HepG2 (cell line): ENCODE data around the gene SRC. TPM values are rescaled to one million over a fixed set of nuclear protein-coding genes. Genes with fewer than 3 reads are reported as not detected.

Source experiments
- ATAC-seq: fragments of 200-7000 bp; cut with Tn5 transposase; 3 replicates; pipeline ENCODE4 v1.9.1; 2020; ENCODE audit warnings: mild to moderate bottlenecking, moderate library complexity
- BruUV-seq: library from RNA; stranded (reverse); fragments of 400-500 nt; replicated peaks from 2 replicates; lab custom pipeline; 2021; lab: Mats Ljungman, UMichigan
- CTCF ChIA-PET: fragments of 300-600 bp; formaldehyde crosslinking; extraction: SDS; loops from one replicate; lab custom pipeline; 2021; ENCODE audit warnings: low total read pairs, inconsistent platforms, low intra/inter-chr PET ratio; lab: Yijun Ruan, JAX
- POLR2A ChIA-PET: fragments of 350-600 bp; sonication (Branson Sonifier 250); formaldehyde crosslinking; loops from one replicate; lab custom pipeline; 2020; ENCODE audit warnings: antibody characterized with exemption, inconsistent platforms; lab: Yijun Ruan, JAX
- DNase-seq: peaks from one replicate; pipeline ENCODE4 v3.0.0-alpha.2; 2015; ENCODE audit warnings: low spot score
- FAIRE-seq: peaks from 3 replicates; lab custom pipeline; 2011; peaks lifted over from hg19 to GRCh38; lab: Jason Lieb, UNC
- H2AFZ ChIP-seq: one replicate; pipeline ENCODE4 v1.6.1; 2011; ENCODE audit warnings: low read length, inconsistent platforms
- H3K27ac ChIP-seq: fragments of 300-600 bp; 3 replicates; pipeline ENCODE4 v1.8.0; 2011; ENCODE audit warnings: mixed run types, mild to moderate bottlenecking, mixed read lengths, low read length, inconsistent platforms; ENCODE audit not compliant: insufficient read depth; ENCODE audit errors: extremely low read length
- H3K27me3 ChIP-seq, 2 experiments: fragments of 200-600 bp in 1 of 2; 2 replicates in 1 of 2; 3 replicates in 1 of 2; pipeline versions ENCODE4 v1.6.0 to v1.8.0; 2011; ENCODE audit warnings: low read length in 2 of 2, mild to moderate bottlenecking in 2 of 2, moderate library complexity in 2 of 2, inconsistent platforms in 1 of 2; ENCODE audit not compliant: insufficient read depth in 2 of 2, control insufficient read depth in 1 of 2
- H3K36me3 ChIP-seq, 2 experiments: fragments of 200-600 bp in 1 of 2; replicated peaks in 1 of 2; 2 replicates in 1 of 2; 3 replicates in 1 of 2; pipeline versions ENCODE4 v1.5.1 to v1.8.0; 2011; ENCODE audit warnings: low read length in 2 of 2, inconsistent platforms in 1 of 2; ENCODE audit not compliant: insufficient read depth in 2 of 2, control insufficient read depth in 1 of 2
- H3K4me1 ChIP-seq: 2 replicates; pipeline ENCODE4 v1.5.1; 2012; ENCODE audit warnings: low read length, inconsistent platforms; ENCODE audit not compliant: insufficient read depth
- H3K4me2 ChIP-seq: 2 replicates; pipeline ENCODE4 v1.6.0; 2011; ENCODE audit warnings: low read depth, low read length, inconsistent platforms
- H3K4me3 ChIP-seq, 3 experiments: fragments of 200-600 bp in 1 of 3; sonication (generic), shearing (Covaris generic) in 1 of 3; replicated peaks in 1 of 3; 2 replicates each; pipeline ENCODE4 v1.5.1; 2011 to 2016; ENCODE audit warnings: low read length in 3 of 3, inconsistent platforms in 2 of 3, low read depth in 2 of 3, mild to moderate bottlenecking in 2 of 3, control low read depth in 1 of 3, mixed read lengths in 1 of 3; ENCODE audit not compliant: insufficient read depth in 1 of 3
- H3K79me2 ChIP-seq: one replicate; pipeline ENCODE4 v1.6.1; 2011; ENCODE audit warnings: low read length, inconsistent platforms; ENCODE audit not compliant: insufficient read depth
- H3K9ac ChIP-seq: 2 replicates; pipeline ENCODE4 v1.6.0; 2011; ENCODE audit warnings: mild to moderate bottlenecking, low read depth, low read length, inconsistent platforms; ENCODE audit not compliant: insufficient read depth
- H3K9me3 ChIP-seq: 2 replicates; pipeline ENCODE4 v1.5.1; 2012; ENCODE audit warnings: mild to moderate bottlenecking, low read length
- H4K20me1 ChIP-seq: 2 replicates; pipeline ENCODE4 v1.6.0; 2011; ENCODE audit warnings: inconsistent platforms, mild to moderate bottlenecking, low read length, moderate library complexity; ENCODE audit not compliant: insufficient read depth
- AGO2 ChIP-seq: fragments of 200-400 bp; formaldehyde crosslinking; optimal IDR thresholded peaks from 2 replicates; pipeline ENCODE3; 2017; ENCODE audit warnings: mild to moderate bottlenecking, low read depth, low read length, moderate library complexity
- CENPX ChIP-seq: sonication (generic); formaldehyde crosslinking; IDR thresholded peaks from 2 replicates; pipeline ENCODE4 v1.9.0; 2021; ENCODE audit warnings: mild to moderate bottlenecking, missing genetic modification reagents, moderate library complexity
- ELK4 ChIP-seq: sonication (generic); formaldehyde crosslinking; IDR thresholded peaks from 2 replicates; pipeline ENCODE4 v1.9.0; 2021; ENCODE audit warnings: missing genetic modification reagents, borderline replicate concordance
- HNRNPL ChIP-seq: fragments of 200-400 bp; formaldehyde crosslinking; IDR thresholded peaks from 2 replicates; pipeline ENCODE4 v1.6.1; 2017; ENCODE audit warnings: mild to moderate bottlenecking, low read depth, low read length
- MAFF ChIP-seq: IDR thresholded peaks from 2 replicates; pipeline ENCODE4 v1.6.1; 2011; ENCODE audit warnings: low read depth, low read length, improper control_type of control experiment
- MED8 ChIP-seq: sonication (generic); formaldehyde crosslinking; IDR thresholded peaks from 2 replicates; pipeline ENCODE4 v1.8.1; 2023; ENCODE audit warnings: mild to moderate bottlenecking, missing genetic modification reagents; ENCODE audit not compliant: insufficient replicate concordance
- NR2C2 ChIP-seq: sonication (generic); formaldehyde crosslinking; IDR thresholded peaks from 2 replicates; pipeline ENCODE4 v1.4.0; 2020; ENCODE audit warnings: missing genetic modification reagents, mild to moderate bottlenecking, moderate library complexity, borderline replicate concordance
- STAG1 ChIP-seq: sonication (generic); formaldehyde crosslinking; IDR thresholded peaks from 2 replicates; pipeline ENCODE4 v1.4.0; 2020; ENCODE audit warnings: missing genetic modification reagents
- ZBTB39 ChIP-seq: sonication (generic); formaldehyde crosslinking; IDR thresholded peaks from 2 replicates; pipeline ENCODE4 v1.5.0; 2020; ENCODE audit warnings: missing genetic modification reagents
- ZFY ChIP-seq: sonication (generic); formaldehyde crosslinking; IDR thresholded peaks from 2 replicates; pipeline ENCODE4 v1.4.0; 2020; ENCODE audit warnings: missing genetic modification reagents
- ZNF143 ChIP-seq: sonication (generic); formaldehyde crosslinking; IDR thresholded peaks from 2 replicates; pipeline ENCODE4 v1.4.0; 2020; ENCODE audit warnings: missing genetic modification reagents
- ZNF3 ChIP-seq: IDR thresholded peaks from 2 replicates; pipeline ENCODE4 v1.7.0; 2017; ENCODE audit warnings: inconsistent platforms
- ZNF644 ChIP-seq: IDR thresholded peaks from 2 replicates; pipeline ENCODE4 v1.6.1; 2016; ENCODE audit warnings: low read depth
- ZNF687 ChIP-seq: sonication (generic); formaldehyde crosslinking; IDR thresholded peaks from 2 replicates; pipeline ENCODE4 v1.5.1; 2020; ENCODE audit warnings: mild to moderate bottlenecking, missing genetic modification reagents, moderate library complexity
- ZNF761 ChIP-seq: sonication (generic); formaldehyde crosslinking; conservative IDR thresholded peaks from 2 replicates; pipeline ENCODE4 v1.4.0; 2020; ENCODE audit warnings: mild to moderate bottlenecking, missing genetic modification reagents
- ZNF768 ChIP-seq: sonication (generic); formaldehyde crosslinking; IDR thresholded peaks from 2 replicates; pipeline ENCODE4 v1.4.0; 2020; ENCODE audit warnings: missing genetic modification reagents
- WGBS: methylation state at CpG from one replicate; pipeline ENCODE4 v1.1.6; 2017; ENCODE audit warnings: low lambda C conversion rate; 5-methylcytosine and 5-hydroxymethylcytosine counted together
- in situ Hi-C: cut with HindIII; loops from 2 replicates; pipeline ENCODE4 v1.10.0; 2017; ENCODE audit warnings: low pct_unique_long_range_greater_than_20kb; ENCODE audit not compliant: extremely low pct_ligation_motif_present
- intact Hi-C: fragments of 100-400 bp; cut with micrococcal nuclease; formaldehyde crosslinking; loops from one replicate; pipeline ENCODE4 v1.10.0; 2022; ENCODE audit not compliant: unreplicated experiment
- polyA plus RNA-seq, 8 experiments: library from polyadenylated mRNA; depleted of rRNA in 3 of 8; stranded (reverse) in 7 of 8; unstranded in 1 of 8; fragments of >200 nt; fragmentation: Illumina TruSeq in 4 of 8; extraction: Trizol in 4 of 8; gene quantifications; 2 replicates each; pipeline versions ENCODE4 v1.2.1 to v1.2.3, GENCODE V29; 2011 to 2016; ENCODE audit warnings: low read depth in 4 of 8, missing spikeins in 1 of 8, mixed read lengths in 1 of 8; ENCODE audit not compliant: insufficient read depth in 1 of 8
- total RNA-seq, 5 experiments: library from RNA; depleted of rRNA; stranded (reverse); fragments of >200 nt; fragmentation: Illumina TruSeq; extraction: Trizol; gene quantifications; 2 replicates each; pipeline ENCODE4 v1.2.3, GENCODE V29; 2016; ENCODE audit warnings: low read depth in 1 of 5

The SRC gene
- total and polyA plus RNA-seq, 2 of the 13 experiments (the other 11 are each of a cell fraction or from before 2014, with no cell fraction given) = 54.7 to 192 TPM

GRCh38 chr20:37397076-37397953 is 51.4 kb downstream of the SRC start:
- FAIRE-seq (peak; percentile 58), DNase-seq (peak; percentile 57), ATAC-seq (0 out of 3 replicates have a peak, but pooled peaks have one; percentile 1)
- H3K27ac ChIP-seq = peak overlapping the region; percentile 67
- 94% methylated on average over 23 of the region's 24 CpGs for WGBS
- no peak overlapping the region for H3K4me2 ChIP-seq
- no peaks in the 10 kb centered on the region for H3K27me3 ChIP-seq
- H3K9me3 ChIP-seq = no peaks in the 10 kb centered on the region
- CTCF ChIA-PET = no interaction called here
- intact Hi-C loops = loop anchor here (5.0 kb wide), 1 partner anchor 130 kb away; no protein-coding TSS in a partner anchor
- in situ Hi-C loops = no loop called here
- peaks cover 26 to 52% of the 10 kb centered on the region in 2 experiments for H3K36me3 ChIP-seq
- no peaks in the 10 kb centered on the region for H4K20me1 ChIP-seq
- H3K9ac ChIP-seq = no peak overlapping the region
- no peak overlapping the region for H3K4me3 ChIP-seq
- H3K4me1 ChIP-seq = peaks cover 71% of the 10 kb centered on the region
- no TSS peak for BruUV-seq
- POLR2A ChIA-PET = interaction anchor here (1.7 to 3.5 kb wide), 2 partner anchors 17 to 130 kb away, joined by 7 to 14 read pairs; partner anchors contain the start of gene BLCAP
- no peaks in the 10 kb centered on the region for H3K79me2 ChIP-seq
- no peak overlapping the region for H2AFZ ChIP-seq
- TF ChIP-seq ZNF768 (CRISPR knock-in tag) (0 out of 2 replicates have a peak, but pooled peaks have one; percentile 11), HNRNPL (0 out of 2 replicates have a peak, but pooled peaks have one; percentile 35), MED8 (CRISPR knock-in tag) (peak; percentile 54), STAG1 (CRISPR knock-in tag) (peak; percentile 40; the same call in 1 of the 2 replicates), ZNF761 (CRISPR knock-in tag) (0 out of 2 replicates have a peak, but pooled peaks have one; percentile 5), MAFF (peak; percentile 81), CENPX (no peak), NR2C2 (CRISPR knock-in tag) (no peak), ELK4 (CRISPR knock-in tag) (0 out of 2 replicates have a peak, but pooled peaks have one; percentile 22), ZBTB39 (CRISPR knock-in tag) (no peak), ZNF3 (CRISPR knock-in tag) (peak; percentile 78; the same call in 1 of the 2 replicates), ZNF143 (CRISPR knock-in tag) (peak; percentile 17; the same call in 1 of the 2 replicates), ZNF644 (CRISPR knock-in tag) (no peak), AGO2 (peak; percentile 44), ZNF687 (CRISPR knock-in tag) (peak; percentile 35), ZFY (CRISPR knock-in tag) (0 out of 2 replicates have a peak, but pooled peaks have one; percentile 26)
